Measurements from ENCODE around the gene HDAC8. TPM values are rescaled to one million over a fixed set of nuclear protein-coding genes. Genes with fewer than 3 reads are reported as not detected.

HDAC8 gene
- total and polyA plus RNA-seq, 2 donors (not counting 1 experiment from before 2014, with no cell fraction given): 13.3 to 41.9 TPM

- Histone ChIP-seq H3K4me2 (replicated peaks; ENCODE audit: low read depth, low read length, poor library complexity, severe bottlenecking) (no peak overlapping the region), H2AFZ (ENCODE audit: insufficient read depth, low read depth, low read length, poor library complexity, severe bottlenecking) (no peak overlapping the region), H3K9ac (ENCODE audit: low read length) (no peak overlapping the region), H3K27me3 (replicated peaks in 1 of 4; ENCODE audit: control extremely low read depth in 1 of 4, control insufficient read depth in 3 of 4, insufficient read depth in 4 of 4, low read length in 3 of 4) (no peaks in the 10 kb centered on the region), H3K9me3 (ENCODE audit: control extremely low read depth in 1 of 3, control insufficient read depth in 2 of 3, insufficient read depth in 1 of 3, low read length in 2 of 3) (no peaks in the 10 kb centered on the region), H3K36me3 (replicated peaks in 1 of 2; ENCODE audit: control extremely low read depth in 1 of 2, control insufficient read depth in 1 of 2, extremely low read depth in 1 of 2, insufficient read depth in 2 of 2, low read length in 1 of 2) (no peaks in the 10 kb centered on the region), H3K79me2 (ENCODE audit: control insufficient read depth, insufficient read depth, low read length) (no peaks in the 10 kb centered on the region), H3K4me1 (ENCODE audit: control insufficient read depth in 2 of 2, insufficient read depth in 2 of 2, low read length in 2 of 2) (no peaks in the 10 kb centered on the region), H4K20me1 (ENCODE audit: control insufficient read depth, insufficient read depth, low read length, poor library complexity, severe bottlenecking) (no peaks in the 10 kb centered on the region), H3K27ac (ENCODE audit: low read length in 2 of 2) (no peak overlapping the region), H3K4me3 (ENCODE audit: control extremely low read depth in 1 of 5, extremely low read depth in 1 of 5, insufficient read depth in 1 of 5, low read depth in 2 of 5, low read length in 4 of 5) (no peak overlapping the region)
- TF ChIP-seq CTCF (IDR thresholded peaks at IDR 0.05) (no peak), EZH2 (IDR thresholded peaks at IDR 0.05; ENCODE audit: borderline replicate concordance, insufficient read depth, low read depth, low read length, poor library complexity, severe bottlenecking) (no peak)
- no peak overlapping the region for H3K27ac Mint-ChIP-seq
- DNase-seq (no peak), ATAC-seq (ENCODE audit: low read depth) (no peak)
- ChIA-PET CTCF (no interaction called here), POLR2A (no interaction called here)
- H3K9me3 Mint-ChIP-seq (ENCODE audit: insufficient read depth): no peaks in the 10 kb centered on the region
- H3K4me3 Mint-ChIP-seq: no peak overlapping the region
- intact Hi-C loops (cut with micrococcal nuclease): no loop called here
- peaks cover 2% of the 10 kb centered on the region for H3K4me1 Mint-ChIP-seq
- H3K27me3 Mint-ChIP-seq: no peaks in the 10 kb centered on the region
- no CpG with 5 or more reads among the region's 3 CpGs for WGBS (ENCODE audit: insufficient coverage)
Observed at GRCh38 chrX:72387247-72387646, 185.4 kb downstream of the HDAC8 start.

GRCh38 chrX:72382202-72382595 lies 190.4 kb downstream of the HDAC8 start:
- peaks cover 2% of the 10 kb centered on the region for H3K4me1 Mint-ChIP-seq
- CTCF ChIA-PET: no interaction called here
- Histone ChIP-seq H4K20me1 (ENCODE audit: control insufficient read depth, insufficient read depth, low read length, poor library complexity, severe bottlenecking) (no peaks in the 10 kb centered on the region), H3K27ac (ENCODE audit: low read length in 2 of 2) (no peak overlapping the region), H2AFZ (ENCODE audit: insufficient read depth, low read depth, low read length, poor library complexity, severe bottlenecking) (no peak overlapping the region), H3K9ac (ENCODE audit: low read length) (no peak overlapping the region), H3K36me3 (replicated peaks in 1 of 2; ENCODE audit: control extremely low read depth in 1 of 2, control insufficient read depth in 1 of 2, extremely low read depth in 1 of 2, insufficient read depth in 2 of 2, low read length in 1 of 2) (no peaks in the 10 kb centered on the region), H3K9me3 (ENCODE audit: control extremely low read depth in 1 of 3, control insufficient read depth in 2 of 3, insufficient read depth in 1 of 3, low read length in 2 of 3) (no peaks in the 10 kb centered on the region), H3K4me3 (ENCODE audit: control extremely low read depth in 1 of 5, extremely low read depth in 1 of 5, insufficient read depth in 1 of 5, low read depth in 2 of 5, low read length in 4 of 5) (no peak overlapping the region), H3K4me2 (replicated peaks; ENCODE audit: low read depth, low read length, poor library complexity, severe bottlenecking) (no peak overlapping the region), H3K27me3 (replicated peaks in 1 of 4; ENCODE audit: control extremely low read depth in 1 of 4, control insufficient read depth in 3 of 4, insufficient read depth in 4 of 4, low read length in 3 of 4) (no peaks in the 10 kb centered on the region), H3K79me2 (ENCODE audit: control insufficient read depth, insufficient read depth, low read length) (no peaks in the 10 kb centered on the region), H3K4me1 (ENCODE audit: control insufficient read depth in 2 of 2, insufficient read depth in 2 of 2, low read length in 2 of 2) (no peaks in the 10 kb centered on the region)
- ATAC-seq (ENCODE audit: low read depth) (no peak), DNase-seq (no peak)
- H3K27ac Mint-ChIP-seq: no peak overlapping the region
- WGBS (ENCODE audit: insufficient coverage): no CpG with 5 or more reads among the region's 4 CpGs
- TF ChIP-seq EZH2 (IDR thresholded peaks at IDR 0.05; ENCODE audit: borderline replicate concordance, insufficient read depth, low read depth, low read length, poor library complexity, severe bottlenecking): no peak
- TF ChIP-seq CTCF (IDR thresholded peaks at IDR 0.05): no peak
- no peaks in the 10 kb centered on the region for H3K27me3 Mint-ChIP-seq
- intact Hi-C loops (cut with micrococcal nuclease): no loop called here
- no peaks in the 10 kb centered on the region for H3K9me3 Mint-ChIP-seq (ENCODE audit: insufficient read depth)
- POLR2A ChIA-PET: no interaction called here
- no peak overlapping the region for H3K4me3 Mint-ChIP-seq

All from B cell (primary cell).